WI38 (cell line): ENCODE measurements around the gene COL23A1.

Experiments used
- H3K4me3 ChIP-seq: 2 replicates; pipeline ENCODE4 v1.5.1; 2011; ENCODE audit warnings: low read depth, mild to moderate bottlenecking, control low read depth, low read length
- TF ChIP-seq, protein P1 (sequence below): IDR thresholded peaks from 2 replicates; pipeline ENCODE4 v1.5.1; 2012; ENCODE audit warnings: low read depth, mild to moderate bottlenecking, control low read depth, low read length

The COL23A1 gene

DNA sequence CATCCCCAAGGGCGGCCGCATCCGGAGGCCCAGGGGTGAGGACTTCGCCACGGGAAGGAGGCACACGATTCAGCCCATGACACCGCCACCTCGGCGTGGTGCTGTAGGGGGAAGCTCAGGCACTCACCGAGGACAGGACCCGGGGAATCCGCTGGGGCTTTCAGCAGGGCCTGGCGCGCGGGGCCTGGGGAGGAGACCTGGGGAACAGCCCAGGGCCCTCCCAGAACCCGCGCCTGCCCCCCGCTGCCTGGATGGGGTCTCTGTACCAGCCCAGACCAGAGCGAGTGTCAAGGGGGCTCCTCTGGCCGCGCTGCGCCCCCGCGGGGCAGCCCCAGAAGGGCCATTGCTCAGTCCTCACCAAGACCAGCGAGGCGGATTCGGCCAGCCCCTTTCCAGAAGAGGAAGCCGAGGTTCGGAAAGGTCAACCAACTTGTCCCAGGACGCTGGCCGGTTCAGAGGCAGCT, 12.8 kb downstream of the COL23A1 start:
- TF ChIP-seq, protein P1, sequence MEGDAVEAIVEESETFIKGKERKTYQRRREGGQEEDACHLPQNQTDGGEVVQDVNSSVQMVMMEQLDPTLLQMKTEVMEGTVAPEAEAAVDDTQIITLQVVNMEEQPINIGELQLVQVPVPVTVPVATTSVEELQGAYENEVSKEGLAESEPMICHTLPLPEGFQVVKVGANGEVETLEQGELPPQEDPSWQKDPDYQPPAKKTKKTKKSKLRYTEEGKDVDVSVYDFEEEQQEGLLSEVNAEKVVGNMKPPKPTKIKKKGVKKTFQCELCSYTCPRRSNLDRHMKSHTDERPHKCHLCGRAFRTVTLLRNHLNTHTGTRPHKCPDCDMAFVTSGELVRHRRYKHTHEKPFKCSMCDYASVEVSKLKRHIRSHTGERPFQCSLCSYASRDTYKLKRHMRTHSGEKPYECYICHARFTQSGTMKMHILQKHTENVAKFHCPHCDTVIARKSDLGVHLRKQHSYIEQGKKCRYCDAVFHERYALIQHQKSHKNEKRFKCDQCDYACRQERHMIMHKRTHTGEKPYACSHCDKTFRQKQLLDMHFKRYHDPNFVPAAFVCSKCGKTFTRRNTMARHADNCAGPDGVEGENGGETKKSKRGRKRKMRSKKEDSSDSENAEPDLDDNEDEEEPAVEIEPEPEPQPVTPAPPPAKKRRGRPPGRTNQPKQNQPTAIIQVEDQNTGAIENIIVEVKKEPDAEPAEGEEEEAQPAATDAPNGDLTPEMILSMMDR: no peak
- no peak overlapping the region for H3K4me3 ChIP-seq

DNA sequence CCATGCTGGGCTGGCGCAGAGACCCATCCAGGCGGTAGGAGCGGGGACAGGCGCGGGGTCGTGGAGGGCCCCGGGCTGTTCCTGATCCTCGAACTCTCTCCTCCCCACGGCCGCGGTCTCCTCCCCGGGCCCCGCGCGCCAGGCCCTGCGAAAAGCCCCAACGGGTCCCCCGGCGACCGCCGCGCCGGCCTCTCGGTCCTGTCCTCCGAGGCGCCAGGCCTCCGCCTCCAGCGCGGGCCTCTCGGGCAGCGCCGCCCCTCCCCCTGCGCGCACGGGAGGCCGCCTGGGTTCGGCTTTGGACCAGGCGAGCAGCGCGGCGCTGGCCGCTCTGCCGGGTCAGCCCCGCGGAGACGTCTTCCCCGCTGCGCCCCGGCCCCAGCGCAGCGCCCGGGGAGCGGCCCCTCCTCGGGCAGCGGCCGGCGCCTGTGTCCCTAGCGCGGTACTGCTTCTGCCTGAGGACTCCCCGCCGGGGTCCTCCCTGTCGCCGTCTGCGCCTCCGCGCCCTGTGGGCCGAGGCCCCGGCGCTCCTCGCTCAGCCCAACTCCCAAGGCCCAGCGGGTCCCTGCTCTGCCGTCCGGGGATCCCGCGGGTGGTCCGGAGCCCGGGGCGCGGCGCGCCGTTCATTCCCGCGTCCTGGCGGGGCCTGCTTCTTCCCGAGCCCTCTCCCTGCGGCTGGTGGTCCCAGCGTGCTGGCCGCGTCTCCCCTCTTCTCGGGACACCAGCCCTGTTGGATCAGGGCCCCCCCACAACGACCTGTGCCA, 13.4 kb downstream of the COL23A1 start:
- no peak overlapping the region for H3K4me3 ChIP-seq
- TF ChIP-seq, protein P1: no peak

DNA sequence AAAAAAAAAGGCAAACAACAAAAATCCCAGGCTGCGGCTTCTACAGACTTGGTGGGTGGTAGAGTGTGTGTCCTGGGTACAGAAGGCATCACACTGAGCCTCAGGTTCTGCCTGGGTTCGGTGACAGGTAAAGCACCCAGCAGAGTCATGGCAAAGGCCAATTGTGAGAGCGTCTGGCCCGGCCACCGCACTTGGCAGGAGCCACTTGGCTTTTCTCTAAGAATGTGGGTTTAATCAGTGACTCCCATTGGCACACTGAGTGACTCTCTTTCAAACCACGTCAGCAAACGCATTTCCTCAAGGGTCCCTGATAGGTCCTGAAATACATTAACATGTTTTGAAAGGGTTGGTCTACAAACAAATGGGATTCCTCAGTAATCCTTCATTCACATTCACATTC, 17.0 kb downstream of the COL23A1 start:
- no peak overlapping the region for H3K4me3 ChIP-seq
- TF ChIP-seq, protein P1: no peak

DNA sequence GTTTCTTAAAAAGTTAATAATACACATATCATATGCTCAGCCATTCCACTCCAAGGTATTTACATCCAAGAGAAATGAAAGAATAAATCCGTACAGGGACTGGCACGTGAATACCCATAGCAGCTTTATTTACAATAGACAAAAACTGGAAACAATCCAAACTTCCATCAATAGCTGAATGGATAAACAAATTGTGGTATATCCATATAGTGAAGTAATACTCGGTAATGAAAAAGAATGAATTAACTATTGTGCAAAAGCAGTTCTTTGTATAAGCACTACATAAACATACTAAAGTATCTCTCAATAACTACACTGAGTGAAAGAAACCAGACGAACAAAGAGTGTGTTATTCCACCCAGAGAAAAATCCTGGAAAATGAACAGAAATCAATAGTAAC, 17.6 kb downstream of the COL23A1 start:
- TF ChIP-seq, protein P1: no peak

DNA sequence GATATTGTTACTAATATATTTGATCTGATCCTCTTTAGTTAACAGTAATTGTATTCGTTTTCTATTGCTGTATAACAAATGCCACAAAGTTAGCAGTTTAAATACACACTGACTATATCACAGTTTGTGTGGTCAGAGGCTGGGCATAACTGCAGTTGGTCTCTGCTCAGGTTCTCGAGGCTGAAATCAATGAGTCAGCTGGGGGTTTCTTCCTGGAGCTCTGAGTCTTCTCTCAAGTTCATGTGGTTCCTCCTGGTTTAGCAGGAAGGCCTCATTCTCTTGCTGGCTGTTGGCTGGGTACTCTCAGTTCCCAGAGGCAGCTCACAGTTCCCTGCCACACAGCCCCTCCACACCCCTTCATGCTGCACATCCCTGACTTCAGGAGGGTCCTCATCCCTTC, 20.7 kb downstream of the COL23A1 start:
- H3K4me3 ChIP-seq: no peak overlapping the region
- TF ChIP-seq, protein P1: no peak

More for the DNA sequence above, 17.6 kb downstream of the COL23A1 start:
- H3K4me3 ChIP-seq: no peak overlapping the region

DNA sequence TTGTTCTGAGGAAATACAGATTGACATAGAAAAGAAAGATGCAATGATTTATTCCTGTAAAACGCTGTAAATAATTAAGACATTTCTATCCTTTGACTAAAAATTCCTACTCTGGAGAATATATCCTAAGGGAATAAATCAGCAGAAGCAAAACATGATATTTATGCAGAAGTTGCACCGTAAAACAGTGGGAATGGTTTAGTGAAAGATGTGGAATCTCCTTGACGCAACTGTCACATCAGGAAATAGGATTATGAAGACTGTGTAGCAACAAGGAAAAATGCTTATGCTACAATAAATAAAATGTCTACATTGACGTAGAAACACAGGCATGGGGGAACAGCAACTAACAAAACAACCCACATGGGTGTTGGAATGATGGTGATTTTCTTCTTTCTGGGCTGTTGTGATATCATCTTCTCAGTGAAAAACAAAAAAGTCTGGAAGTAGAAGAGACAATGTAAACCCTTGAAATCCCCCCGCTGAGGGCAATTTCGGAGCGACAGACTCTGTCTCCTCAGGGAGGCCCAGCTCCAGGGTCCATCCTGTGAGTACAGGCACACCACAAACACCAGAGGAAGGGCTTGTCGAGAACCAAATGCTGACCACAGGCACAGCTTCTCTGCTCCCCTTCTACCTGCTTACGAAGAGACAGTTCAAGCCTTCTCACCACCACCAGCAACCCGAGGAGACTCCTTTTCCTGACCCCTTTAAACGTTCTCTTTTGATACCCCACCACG, 25.2 kb downstream of the COL23A1 start:
- no peak overlapping the region for H3K4me3 ChIP-seq
- TF ChIP-seq, protein P1: no peak

DNA sequence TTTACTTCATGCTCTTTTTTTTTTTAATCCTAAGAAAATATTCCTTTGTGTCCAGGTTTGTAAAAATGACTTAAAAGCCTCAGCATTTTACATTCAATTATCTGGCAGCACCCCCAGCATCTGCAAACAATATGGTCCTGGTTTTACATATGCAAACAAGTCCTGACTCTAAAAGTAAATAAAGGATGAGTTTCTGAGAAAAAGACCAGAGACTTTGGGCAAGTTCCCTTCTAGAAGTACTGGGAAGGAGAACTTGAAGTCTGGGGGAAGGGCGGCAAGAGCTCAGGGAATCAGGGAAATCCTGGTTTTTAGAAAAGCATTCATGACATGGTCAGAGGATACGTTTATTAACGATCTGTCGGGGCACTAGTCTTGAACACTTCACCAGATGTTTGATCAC, 25.8 kb downstream of the COL23A1 start:
- TF ChIP-seq, protein P1: no peak
- H3K4me3 ChIP-seq: no peak overlapping the region
